ENCODE results near the gene HRAS. TPM values are rescaled to one million over a fixed set of nuclear protein-coding genes. Genes with fewer than 3 reads are reported as not detected.

HRAS gene
- total RNA-seq, 1 donor from 2014 or later: 77.7 TPM

DNA sequence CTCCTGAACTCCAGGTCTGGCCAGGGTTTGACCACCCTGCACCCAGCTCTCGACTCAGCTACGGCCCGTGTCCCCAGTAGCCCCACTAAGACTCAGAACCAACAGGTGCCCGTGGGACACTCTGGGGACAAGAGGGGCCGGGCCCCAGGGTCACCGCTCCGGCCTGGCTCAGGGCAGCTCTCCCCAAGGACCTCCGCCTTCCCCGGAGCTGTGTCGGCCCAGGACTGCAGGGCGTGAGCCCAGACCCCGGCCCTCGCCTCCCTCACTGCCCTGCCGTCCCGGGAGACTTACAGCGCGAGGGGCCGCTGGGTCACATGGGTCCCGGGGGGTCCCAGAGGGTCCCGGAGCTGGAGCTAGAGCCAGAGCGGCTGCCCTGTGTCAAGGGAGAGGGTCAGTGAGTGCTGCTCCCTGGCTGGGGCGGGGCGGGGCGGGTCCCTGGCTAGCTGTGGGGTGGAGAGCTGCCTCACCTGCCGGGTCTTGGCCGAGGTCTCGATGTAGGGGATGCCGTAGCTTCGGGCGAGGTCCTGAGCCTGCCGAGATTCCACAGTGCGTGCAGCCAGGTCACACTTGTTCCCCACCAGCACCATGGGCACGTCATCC lies 2.3 kb downstream of the HRAS start:
- H3K4me3 Mint-ChIP-seq (ENCODE audit: unreplicated experiment): no peak overlapping the region
- peak overlapping the region; percentile 8 for H3K27ac Mint-ChIP-seq (ENCODE audit: unreplicated experiment)

DNA sequence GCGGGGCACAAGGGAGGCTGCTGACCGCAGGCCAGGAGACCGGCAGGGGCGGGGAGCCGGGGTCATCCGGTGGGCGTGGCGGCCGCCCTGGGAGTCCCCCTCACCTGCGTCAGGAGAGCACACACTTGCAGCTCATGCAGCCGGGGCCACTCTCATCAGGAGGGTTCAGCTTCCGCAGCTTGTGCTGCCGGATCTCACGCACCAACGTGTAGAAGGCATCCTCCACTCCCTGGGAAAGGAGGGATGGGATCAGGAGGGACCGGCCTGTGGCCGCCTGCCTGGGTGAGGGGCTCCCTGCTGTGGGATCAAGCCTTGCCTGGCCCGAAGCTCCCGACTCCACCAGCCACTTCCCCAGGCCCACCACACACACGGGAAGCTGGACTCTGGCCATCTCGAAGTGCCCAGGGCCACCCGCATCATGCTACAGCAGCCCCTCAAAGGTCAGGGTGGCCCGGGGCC lies 2.8 kb downstream of the HRAS start:
- Mint-ChIP-seq H3K27ac (ENCODE audit: unreplicated experiment) (peak overlapping the region; percentile 54), H3K4me3 (ENCODE audit: unreplicated experiment) (peak overlapping the region; percentile 12), H3K27me3 (ENCODE audit: low read depth) (no peaks in the 10 kb centered on the region), H3K9me3 (ENCODE audit: low read depth) (no peaks in the 10 kb centered on the region), H3K4me1 (ENCODE audit: low read depth) (peaks cover 7% of the 10 kb centered on the region), H3K36me3 (ENCODE audit: low read depth) (no peaks in the 10 kb centered on the region)
- peak; percentile 87 for DNase-seq (ENCODE audit: low spot score)
- TF ChIP-seq, protein P1, sequence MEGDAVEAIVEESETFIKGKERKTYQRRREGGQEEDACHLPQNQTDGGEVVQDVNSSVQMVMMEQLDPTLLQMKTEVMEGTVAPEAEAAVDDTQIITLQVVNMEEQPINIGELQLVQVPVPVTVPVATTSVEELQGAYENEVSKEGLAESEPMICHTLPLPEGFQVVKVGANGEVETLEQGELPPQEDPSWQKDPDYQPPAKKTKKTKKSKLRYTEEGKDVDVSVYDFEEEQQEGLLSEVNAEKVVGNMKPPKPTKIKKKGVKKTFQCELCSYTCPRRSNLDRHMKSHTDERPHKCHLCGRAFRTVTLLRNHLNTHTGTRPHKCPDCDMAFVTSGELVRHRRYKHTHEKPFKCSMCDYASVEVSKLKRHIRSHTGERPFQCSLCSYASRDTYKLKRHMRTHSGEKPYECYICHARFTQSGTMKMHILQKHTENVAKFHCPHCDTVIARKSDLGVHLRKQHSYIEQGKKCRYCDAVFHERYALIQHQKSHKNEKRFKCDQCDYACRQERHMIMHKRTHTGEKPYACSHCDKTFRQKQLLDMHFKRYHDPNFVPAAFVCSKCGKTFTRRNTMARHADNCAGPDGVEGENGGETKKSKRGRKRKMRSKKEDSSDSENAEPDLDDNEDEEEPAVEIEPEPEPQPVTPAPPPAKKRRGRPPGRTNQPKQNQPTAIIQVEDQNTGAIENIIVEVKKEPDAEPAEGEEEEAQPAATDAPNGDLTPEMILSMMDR (IDR thresholded peaks at IDR 0.05): no peak

More for the DNA sequence above, 2.3 kb downstream of the HRAS start:
- no peaks in the 10 kb centered on the region for H3K36me3 Mint-ChIP-seq (ENCODE audit: low read depth)
- TF ChIP-seq, protein P1 (IDR thresholded peaks at IDR 0.05): no peak
- no peaks in the 10 kb centered on the region for H3K27me3 Mint-ChIP-seq (ENCODE audit: low read depth)
- H3K9me3 Mint-ChIP-seq (ENCODE audit: low read depth): no peaks in the 10 kb centered on the region
- H3K4me1 Mint-ChIP-seq (ENCODE audit: low read depth): peaks cover 7% of the 10 kb centered on the region
- DNase-seq (ENCODE audit: low spot score): peak; percentile 91

DNA sequence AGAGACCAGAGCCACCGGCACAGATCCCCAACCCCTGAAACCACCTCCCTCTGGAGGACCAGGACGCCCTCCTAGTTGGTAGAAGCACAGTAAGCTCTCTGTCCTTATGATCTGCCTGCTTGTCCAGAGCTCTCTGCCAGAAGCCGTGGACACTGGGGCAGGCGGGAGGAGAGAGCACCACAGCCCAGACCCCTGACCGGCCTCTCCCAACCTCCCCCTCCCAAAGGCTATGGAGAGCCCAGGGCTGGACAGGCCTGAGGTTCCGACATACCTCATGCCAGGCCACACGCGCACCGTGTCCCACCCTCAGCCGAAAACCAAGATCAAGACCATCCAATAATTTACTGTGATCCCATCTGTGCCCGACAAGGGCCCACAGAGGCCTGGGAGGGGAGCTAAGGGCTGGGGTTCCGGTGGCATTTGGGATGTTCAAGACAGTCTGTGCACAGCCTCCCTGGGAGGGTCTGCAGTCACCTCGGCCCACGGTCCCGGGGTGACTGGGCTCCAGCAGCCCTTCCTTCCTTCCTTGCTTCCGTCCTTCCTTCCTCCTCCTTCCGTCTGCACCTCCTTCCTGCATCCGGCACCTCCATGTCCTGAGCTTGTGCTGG lies 3.4 kb downstream of the HRAS start:
- no peak for DNase-seq (ENCODE audit: low spot score)
- H3K9me3 Mint-ChIP-seq (ENCODE audit: low read depth): no peaks in the 10 kb centered on the region
- TF ChIP-seq, protein P1 (IDR thresholded peaks at IDR 0.05): no peak
- H3K4me1 Mint-ChIP-seq (ENCODE audit: low read depth): peaks cover 7% of the 10 kb centered on the region
- no peaks in the 10 kb centered on the region for H3K36me3 Mint-ChIP-seq (ENCODE audit: low read depth)
- H3K27me3 Mint-ChIP-seq (ENCODE audit: low read depth): no peaks in the 10 kb centered on the region
- peak overlapping the region; percentile 12 for H3K4me3 Mint-ChIP-seq (ENCODE audit: unreplicated experiment)
- peak overlapping the region; percentile 54 for H3K27ac Mint-ChIP-seq (ENCODE audit: unreplicated experiment)

DNA sequence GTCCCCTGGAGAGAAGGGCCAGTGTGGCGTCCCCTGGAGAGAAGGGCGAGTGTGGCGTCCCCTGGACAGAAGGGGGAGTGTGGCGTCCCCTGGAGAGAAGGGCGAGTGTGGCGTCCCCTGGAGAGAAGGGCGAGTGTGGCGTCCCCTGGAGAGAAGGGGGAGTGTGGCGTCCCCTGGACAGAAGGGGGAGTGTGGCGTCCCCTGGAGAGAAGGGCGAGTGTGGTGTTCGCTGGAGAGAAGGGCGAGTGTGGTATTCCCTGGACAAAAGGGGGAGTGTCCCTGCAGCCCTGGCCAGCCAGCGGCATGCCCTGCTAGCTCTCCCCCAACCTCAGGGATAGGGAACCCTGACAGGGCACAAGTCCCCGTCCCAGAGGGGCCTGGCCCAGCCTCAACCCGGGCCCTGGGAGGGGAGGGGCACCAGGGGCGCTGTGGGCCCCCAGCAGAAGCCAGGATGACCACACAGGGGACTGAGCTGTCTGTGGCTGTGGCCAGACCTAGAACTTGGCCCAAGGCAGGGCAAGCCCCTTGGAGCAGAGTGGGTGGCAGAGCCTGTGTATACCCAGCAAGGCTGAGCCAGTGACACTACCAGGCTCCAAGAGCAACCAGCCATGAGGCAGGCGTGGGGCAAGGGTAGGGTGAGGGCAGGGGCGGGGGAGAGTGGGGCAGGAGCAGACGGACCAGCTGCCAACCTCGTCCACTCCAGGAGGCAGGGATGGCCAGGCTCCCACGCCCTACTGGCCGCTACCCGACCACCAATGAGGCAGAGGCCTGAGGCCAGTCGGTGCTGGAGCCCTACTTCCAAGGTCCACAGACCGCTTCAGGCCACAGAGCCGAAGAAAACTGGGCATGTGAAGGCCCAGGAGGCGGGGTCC lies 4.2 kb downstream of the HRAS start:
- Mint-ChIP-seq H3K27me3 (ENCODE audit: low read depth) (no peaks in the 10 kb centered on the region), H3K27ac (ENCODE audit: unreplicated experiment) (no peak overlapping the region), H3K4me1 (ENCODE audit: low read depth) (peaks cover 4% of the 10 kb centered on the region), H3K36me3 (ENCODE audit: low read depth) (no peaks in the 10 kb centered on the region), H3K4me3 (ENCODE audit: unreplicated experiment) (no peak overlapping the region), H3K9me3 (ENCODE audit: low read depth) (no peaks in the 10 kb centered on the region)
- DNase-seq (ENCODE audit: low spot score): no peak
- TF ChIP-seq, protein P1 (IDR thresholded peaks at IDR 0.05): no peak

DNA sequence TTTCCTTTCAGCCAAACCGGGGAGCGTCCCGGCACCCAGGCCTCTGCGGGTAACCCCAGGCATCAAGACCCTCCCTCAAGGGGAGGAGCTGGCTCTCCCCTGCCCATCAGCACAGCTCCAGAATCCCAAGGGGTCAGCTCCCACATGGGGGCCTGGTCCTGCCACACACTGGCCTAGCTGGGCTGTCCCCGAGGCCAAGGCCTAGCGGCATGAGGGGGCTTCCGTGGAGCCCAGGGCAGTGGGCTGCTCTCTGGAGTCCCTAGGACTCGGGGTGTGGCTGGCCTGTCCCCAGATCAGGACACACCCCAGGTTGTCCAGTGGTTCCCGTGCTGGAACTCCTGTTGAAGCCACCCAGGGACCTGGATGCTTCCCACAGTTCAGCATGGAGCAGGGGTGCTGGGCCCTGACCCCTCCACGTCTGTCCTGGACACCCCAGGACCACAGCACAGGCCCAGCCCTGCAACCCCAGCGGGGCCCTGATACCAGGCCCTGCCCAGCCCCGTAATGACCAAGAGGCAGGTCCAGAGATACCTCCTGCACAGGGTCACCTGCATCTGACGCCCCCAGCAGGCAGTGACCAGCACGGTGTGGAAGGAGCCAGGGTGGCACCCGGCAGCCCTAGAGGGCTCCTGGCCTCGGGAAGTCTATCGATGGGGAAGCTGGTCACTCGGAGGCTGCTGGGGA lies 5.5 kb downstream of the HRAS start:
- no peak overlapping the region for H3K27ac Mint-ChIP-seq (ENCODE audit: unreplicated experiment)
- TF ChIP-seq, protein P1 (IDR thresholded peaks at IDR 0.05): no peak
- DNase-seq (ENCODE audit: low spot score): peak; percentile 88
- no peaks in the 10 kb centered on the region for H3K27me3 Mint-ChIP-seq (ENCODE audit: low read depth)
- H3K4me3 Mint-ChIP-seq (ENCODE audit: unreplicated experiment): no peak overlapping the region
- H3K4me1 Mint-ChIP-seq (ENCODE audit: low read depth): peaks cover 2% of the 10 kb centered on the region
- no peaks in the 10 kb centered on the region for H3K9me3 Mint-ChIP-seq (ENCODE audit: low read depth)
- no peaks in the 10 kb centered on the region for H3K36me3 Mint-ChIP-seq (ENCODE audit: low read depth)
